SW480 (cell line): ENCODE results near the gene NR4A3.
"Not testable (repeated sequence)": the region's sequence is repeated elsewhere in the genome, so short reads cannot be mapped to it uniquely, and the experiment has no call there.

Experiments
- DNase-seq: peaks from one replicate; pipeline ENCODE4 v3.0.0-alpha.2; 2016; ENCODE audit warnings: low spot score

NR4A3 gene

GRCh38 chr9:99834474-99834873 lies 12.8 kb downstream of the NR4A3 start:
- no peak for DNase-seq

DNA sequence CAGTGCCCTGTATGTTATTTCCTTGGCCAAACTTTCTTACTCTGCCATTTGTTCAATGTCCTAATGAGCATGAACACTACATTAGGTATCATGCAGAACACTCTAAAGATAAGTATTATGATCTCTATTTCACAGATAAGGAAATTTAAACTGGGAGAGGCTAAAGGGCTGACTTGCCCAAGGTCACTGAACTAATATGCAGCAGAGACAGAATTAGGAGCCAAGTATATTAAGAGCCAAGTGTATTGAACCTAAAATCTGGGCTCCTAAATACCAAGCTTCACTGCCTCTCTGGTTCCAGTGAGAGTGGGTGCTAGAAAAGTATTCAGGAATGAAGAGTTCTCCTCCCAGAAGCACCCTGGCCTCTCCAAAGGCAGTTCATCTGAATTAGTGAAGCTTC lies 13.5 kb downstream of the NR4A3 start:
- DNase-seq: no peak

GRCh38 chr9:99835581-99835980 lies 13.9 kb downstream of the NR4A3 start:
- DNase-seq: no peak

DNA sequence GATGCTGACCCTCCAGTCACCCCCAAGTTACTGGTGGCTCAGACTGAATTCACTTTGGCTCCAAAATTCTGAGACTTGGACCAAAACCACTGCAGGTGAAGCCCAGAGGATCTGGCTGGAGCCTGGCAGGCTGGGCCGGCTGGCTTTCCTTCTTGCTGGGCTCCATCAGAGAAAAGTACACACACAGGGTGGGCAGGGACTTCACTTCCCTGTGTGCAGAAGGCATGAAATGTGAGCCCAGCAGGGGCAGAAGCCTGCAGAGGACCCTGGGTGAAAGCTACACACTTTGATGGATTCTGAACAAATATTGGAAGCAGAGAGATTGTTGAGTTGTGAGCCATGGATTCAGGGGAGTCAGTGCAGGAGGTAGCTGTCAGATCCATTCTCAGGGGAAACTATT lies 18.4 kb downstream of the NR4A3 start:
- DNase-seq: no peak

DNA sequence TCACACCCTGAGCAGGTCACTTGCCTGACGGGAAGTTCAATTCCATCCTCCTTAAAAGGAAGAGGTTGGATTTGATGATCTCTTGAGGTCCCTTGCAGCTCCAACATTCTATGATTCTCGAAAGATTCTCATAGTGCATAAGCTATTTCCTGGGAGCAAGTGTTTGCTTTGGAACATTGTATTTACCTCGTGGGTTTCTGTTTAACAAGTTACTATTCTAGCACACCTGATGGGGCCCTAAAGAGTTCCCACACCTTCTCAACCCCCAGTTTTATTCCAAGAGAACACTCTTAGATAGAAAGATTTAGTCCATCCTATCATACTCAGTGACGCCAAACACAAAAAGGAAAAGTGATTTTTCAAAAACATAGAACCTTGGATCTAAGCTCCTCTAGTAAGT lies 23.4 kb downstream of the NR4A3 start:
- DNase-seq: no peak

DNA sequence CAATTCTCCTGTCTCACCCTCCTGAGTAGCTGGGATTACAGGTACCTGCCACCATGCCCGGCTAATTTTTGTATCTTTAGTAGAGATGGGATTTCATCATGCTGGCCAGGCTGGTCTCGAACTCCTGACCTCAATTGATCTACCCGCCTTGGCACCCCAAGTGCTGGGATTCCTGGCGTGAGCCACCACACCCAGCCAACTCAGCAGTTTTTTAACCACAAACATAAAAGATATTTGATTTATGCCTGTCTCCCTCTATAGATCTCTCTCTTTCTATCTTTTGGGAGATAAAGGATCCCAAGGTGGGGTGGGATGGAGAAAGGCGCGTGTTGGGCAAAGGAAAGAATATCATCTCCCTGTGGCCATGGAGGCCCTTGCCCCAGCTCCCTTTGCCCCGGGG lies 26.8 kb downstream of the NR4A3 start:
- no peak for DNase-seq

DNA sequence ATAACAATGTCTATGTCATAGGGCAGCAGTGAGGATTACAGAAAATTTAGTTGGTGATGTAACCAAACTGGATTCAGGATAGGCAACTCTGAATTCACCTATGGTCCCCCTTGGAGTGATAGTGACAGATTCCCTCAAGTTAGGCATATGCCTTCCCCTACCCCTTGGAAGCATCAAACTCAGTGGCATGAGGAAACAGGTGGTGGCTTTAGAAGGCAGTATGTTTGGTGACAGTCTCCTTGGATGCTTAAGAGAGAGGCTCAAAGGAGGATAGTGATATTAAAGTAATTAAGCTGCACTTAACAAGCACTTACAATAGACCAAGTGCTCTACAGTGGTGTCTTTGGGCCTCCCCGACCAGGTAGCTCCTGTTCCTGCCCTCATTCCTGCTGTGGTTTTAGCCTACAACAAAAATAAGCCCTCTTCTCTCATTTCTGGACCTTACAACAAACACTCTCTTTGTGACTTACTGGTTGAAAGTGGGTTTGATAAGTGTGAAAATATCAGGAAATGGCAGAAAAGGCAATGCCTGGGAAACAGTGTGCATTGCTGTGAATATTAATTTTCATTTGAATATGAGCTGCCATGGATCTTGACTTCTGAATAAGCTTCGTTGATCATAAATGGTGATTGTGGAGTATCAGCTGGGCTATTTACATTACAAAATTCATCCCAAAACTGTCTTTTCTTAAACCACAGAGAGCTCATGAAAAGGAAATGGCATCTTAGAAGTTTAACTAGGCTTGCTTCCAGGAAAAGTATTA lies 29.2 kb downstream of the NR4A3 start:
- DNase-seq: no peak

- no peak for DNase-seq
Measured at GRCh38 chr9:99851500-99851822, 29.8 kb downstream of the NR4A3 start.

DNA sequence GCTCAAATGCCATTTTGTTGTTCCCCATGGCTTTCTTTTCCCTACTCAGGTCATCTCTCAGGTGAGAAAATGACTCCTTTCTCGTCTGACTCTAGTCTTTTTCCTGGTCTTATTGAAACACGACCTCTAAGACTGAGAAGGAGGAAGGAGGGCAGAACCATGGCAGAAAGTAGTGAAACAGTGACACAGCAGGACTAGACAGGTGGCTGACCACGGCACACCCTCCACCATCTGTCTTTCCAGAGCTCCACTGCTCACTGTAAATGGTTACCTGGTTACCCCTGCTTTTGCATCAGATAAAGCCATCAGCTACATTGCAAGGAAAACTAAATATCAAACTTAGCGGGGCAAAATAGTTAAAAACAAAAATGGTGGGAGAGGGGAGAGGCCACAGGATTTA lies 30.9 kb downstream of the NR4A3 start:
- DNase-seq: no peak

DNA sequence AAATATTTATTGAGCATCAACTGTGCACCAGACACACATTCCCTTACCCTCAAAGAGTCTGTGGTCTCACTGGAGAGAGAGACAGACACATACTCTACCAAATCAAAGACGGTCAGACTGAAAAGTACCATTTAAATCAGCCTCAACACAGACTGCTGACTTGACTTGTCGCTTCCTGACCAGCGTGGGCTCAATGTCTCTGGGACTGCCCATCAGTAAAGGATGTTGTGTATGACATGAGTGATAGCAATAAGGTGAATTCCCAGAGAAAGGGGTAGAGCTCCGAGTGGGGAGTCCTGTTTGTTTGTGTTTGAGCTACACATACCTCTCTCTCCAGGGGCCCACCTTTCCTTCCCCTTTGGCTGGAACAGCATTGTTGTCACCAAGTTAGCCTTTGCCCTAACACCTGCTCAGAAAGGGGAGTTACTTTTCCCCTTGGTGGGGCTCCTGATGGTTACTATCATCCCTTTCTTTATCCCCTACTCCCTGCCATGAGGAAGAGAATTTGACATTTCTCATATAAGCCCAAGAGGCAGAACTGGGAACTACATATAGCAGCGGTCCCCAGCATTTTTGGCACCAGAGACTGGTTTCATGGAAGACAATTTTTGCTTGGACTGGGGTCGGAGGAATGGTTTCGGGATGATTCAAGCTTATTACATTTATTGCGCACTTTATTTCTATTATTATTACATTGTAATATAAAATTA lies 33.9 kb downstream of the NR4A3 start:
- no peak for DNase-seq

- not testable (repeated sequence) for DNase-seq
Measured at GRCh38 chr9:99857576-99857975, 35.9 kb downstream of the NR4A3 start.

GRCh38 chr9:99858087-99858486 lies 36.4 kb downstream of the NR4A3 start:
- no peak for DNase-seq

DNA sequence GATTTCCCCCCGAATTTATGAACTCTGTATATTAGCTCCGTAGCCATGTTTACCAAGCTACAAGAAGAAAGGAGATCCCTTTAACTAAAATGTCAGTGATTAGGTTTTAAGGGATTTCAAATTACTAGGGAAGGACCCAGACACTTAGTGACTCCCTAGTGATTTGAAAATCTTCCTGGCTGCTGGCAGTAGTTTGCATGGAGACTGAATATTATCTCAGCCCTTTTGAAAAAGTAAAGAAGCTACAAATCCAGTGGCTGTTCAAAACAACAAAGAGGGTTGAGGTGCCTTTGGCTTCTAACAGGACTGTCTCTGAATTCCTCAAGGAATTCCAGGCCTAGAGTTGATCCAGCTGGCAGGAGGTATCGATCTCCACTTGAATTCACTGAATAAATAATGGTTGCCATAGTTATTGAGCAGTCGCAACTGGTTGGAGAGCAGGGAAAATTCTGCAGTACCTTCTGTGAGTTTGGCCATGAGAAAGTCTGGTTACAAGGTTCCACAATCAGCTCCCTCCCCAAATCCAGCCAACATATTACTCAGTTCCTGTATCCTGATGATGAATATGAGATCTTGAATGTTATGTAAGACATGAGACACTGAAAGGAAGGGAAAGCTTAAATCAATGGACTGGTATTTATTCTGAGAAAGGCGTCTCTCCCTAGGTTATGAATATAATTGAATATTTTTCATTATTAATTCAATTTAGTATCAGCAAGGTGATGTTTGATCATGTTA lies 37.7 kb downstream of the NR4A3 start:
- no peak for DNase-seq

DNA sequence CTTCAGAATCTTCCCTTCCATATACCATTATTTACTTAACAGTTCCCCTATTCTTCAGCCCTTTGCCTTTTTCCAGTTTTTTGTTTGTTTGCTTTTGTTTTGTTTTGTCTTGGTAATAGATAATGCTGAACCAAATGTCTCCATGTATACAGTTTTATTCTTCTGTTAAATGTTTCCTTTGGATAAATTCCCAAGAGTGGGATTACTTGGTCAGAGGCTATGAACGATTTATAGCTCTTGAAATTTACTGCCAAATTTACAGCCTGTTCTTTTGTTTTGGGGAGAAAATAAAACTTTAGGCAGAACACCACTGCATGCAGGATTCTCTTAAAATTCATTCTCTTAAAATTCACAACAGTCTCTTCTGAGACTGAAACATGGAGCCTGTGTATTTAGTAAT lies 38.6 kb downstream of the NR4A3 start:
- DNase-seq: no peak

DNA sequence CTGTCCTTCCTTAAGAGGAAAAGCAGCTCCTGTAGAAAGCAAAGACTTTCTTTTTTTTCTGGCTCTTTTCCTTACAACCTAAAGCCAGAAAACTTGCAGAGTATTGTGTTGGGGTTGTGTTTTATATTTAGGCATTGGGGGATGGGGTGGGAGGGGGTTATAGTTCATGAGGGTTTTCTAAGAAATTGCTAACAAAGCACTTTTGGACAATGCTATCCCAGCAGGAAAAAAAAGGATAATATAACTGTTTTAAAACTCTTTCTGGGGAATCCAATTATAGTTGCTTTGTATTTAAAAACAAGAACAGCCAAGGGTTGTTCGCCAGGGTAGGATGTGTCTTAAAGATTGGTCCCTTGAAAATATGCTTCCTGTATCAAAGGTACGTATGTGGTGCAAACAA lies 42.3 kb downstream of the NR4A3 start:
- no peak for DNase-seq

GRCh38 chr9:99866398-99866797 lies 44.7 kb downstream of the NR4A3 start:
- no peak for DNase-seq

GRCh38 chr9:99867536-99867935 lies 45.9 kb downstream of the NR4A3 start:
- DNase-seq: no peak

- no peak for DNase-seq
Measured at GRCh38 chr9:99867968-99868367, 46.3 kb downstream of the NR4A3 start.

DNA sequence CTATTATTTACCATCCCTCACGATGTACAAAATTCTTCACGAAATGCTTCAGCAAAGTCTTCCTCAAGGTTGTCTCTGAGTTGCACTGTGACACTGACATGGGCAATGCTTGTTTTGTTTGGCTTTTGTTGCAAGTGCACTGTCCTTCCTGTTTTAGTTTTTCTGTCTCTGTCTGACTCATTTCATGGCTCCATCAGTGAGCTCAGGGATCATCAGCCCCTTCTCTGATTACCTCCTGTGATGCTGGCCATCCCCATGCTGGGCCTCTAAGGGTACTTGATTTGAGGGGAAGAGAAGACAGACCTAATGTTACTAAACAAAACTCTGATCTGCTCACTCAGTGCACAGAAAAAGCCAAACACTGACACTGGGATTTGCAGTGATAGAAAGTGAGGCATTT lies 47.2 kb downstream of the NR4A3 start:
- DNase-seq: no peak

GRCh38 chr9:99870126-99870525 lies 48.4 kb downstream of the NR4A3 start:
- no peak for DNase-seq

DNA sequence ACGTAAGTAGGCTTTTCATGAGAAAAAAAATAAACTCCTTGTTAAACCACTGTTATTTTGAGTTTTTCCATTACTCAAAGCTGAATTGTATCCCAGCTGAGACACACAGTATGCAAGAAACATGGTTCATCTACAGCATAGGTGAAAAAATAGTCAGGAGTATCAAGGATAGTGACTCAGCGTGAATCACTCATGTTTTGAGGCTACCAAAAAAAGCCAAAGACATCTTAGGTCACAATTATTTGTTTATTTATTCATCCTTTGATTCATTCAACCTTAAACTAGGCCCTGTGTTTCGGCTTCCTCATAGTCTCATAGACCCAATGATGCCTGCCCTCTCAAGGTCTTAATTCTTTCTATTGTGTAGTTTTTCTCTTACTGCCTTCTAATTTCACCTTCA lies 51.8 kb downstream of the NR4A3 start:
- DNase-seq: no peak

- no peak for DNase-seq
Measured at GRCh38 chr9:99873943-99874584, 52.4 kb downstream of the NR4A3 start.

GRCh38 chr9:99876190-99876589 lies 54.5 kb downstream of the NR4A3 start:
- DNase-seq: no peak
